ENCODE results near the gene WNT11. TPM values are rescaled to one million over a fixed set of nuclear protein-coding genes. Genes with fewer than 3 reads are reported as not detected.

Gene WNT11
- total RNA-seq, 2 donors from 2014 or later, result 1.6 to 6.8 TPM

DNA sequence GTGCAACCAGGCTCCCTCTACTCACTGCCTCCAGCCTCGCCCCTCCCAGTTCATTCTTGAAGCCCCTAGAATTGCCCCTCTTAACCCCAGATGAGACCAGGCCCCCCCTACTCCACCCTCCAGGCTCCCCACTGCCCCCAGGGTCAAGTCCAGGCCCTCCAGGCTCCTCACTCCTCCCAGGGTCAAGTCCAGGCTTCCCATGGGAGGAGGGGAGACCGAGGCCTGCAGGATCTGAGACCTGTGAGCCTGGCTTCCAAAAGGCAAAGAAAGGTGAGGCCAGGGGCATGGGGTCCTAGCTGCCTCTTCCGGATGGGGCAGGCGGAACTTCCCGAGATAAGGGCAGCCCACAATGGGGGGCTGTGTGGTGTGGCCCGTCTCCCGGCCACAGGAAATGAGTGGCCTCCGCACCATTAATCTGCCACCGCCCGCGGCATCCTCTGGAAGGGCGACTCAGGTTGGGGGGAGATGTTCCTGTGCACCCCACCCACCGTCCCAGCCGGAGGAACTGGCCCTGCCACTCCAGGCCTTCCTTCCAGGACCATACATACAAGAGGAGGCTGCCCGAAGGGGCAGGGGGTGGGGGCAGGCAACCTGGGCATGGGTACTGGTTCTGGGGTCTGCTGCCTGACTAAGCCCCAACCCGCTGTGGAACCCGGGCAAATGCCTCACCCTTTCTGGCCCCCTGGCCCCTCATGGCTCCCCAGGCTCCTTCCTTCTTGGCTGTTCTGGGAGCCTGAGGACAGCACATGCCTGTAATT is 35.1 kb upstream of the WNT11 start:
- Histone ChIP-seq H3K36me3 (no peaks in the 10 kb centered on the region), H3K4me3 (no peak overlapping the region), H3K27ac (no peak overlapping the region), H3K9me3 (no peaks in the 10 kb centered on the region), H3K4me1 (no peaks in the 10 kb centered on the region), H3K27me3 (no peaks in the 10 kb centered on the region)
- DNase-seq (ENCODE audit: low spot score), result no peak
- TF ChIP-seq, protein P1, sequence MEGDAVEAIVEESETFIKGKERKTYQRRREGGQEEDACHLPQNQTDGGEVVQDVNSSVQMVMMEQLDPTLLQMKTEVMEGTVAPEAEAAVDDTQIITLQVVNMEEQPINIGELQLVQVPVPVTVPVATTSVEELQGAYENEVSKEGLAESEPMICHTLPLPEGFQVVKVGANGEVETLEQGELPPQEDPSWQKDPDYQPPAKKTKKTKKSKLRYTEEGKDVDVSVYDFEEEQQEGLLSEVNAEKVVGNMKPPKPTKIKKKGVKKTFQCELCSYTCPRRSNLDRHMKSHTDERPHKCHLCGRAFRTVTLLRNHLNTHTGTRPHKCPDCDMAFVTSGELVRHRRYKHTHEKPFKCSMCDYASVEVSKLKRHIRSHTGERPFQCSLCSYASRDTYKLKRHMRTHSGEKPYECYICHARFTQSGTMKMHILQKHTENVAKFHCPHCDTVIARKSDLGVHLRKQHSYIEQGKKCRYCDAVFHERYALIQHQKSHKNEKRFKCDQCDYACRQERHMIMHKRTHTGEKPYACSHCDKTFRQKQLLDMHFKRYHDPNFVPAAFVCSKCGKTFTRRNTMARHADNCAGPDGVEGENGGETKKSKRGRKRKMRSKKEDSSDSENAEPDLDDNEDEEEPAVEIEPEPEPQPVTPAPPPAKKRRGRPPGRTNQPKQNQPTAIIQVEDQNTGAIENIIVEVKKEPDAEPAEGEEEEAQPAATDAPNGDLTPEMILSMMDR (IDR thresholded peaks at IDR 0.05), result no peak

DNA sequence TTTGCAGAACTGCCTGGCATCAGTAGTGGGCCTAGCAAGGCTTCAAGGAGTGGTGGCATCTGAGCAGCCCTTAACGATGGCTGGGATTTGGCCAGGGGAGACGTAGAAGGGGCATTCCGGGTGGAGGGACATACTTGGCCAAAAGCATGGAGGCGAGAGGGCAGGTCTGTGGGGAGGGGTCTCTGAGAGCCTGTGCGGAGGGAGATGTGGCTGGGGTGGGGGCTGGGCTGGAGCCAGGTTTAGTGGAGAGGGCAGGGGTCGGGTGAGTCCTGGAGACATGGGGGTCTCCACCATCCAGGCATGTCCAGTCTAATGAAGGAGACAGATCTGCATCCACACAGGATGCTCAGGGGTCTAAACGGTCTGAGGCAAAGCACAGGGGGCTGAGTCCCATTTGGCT is 34.4 kb upstream of the WNT11 start:
- H3K4me3 ChIP-seq, result no peak overlapping the region
- DNase-seq (ENCODE audit: low spot score), result no peak
- no peak overlapping the region for H3K27ac ChIP-seq
- H3K36me3 ChIP-seq, result no peaks in the 10 kb centered on the region
- TF ChIP-seq, protein P1 (IDR thresholded peaks at IDR 0.05), result no peak
- no peaks in the 10 kb centered on the region for H3K27me3 ChIP-seq
- no peaks in the 10 kb centered on the region for H3K9me3 ChIP-seq
- H3K4me1 ChIP-seq, result no peaks in the 10 kb centered on the region

DNA sequence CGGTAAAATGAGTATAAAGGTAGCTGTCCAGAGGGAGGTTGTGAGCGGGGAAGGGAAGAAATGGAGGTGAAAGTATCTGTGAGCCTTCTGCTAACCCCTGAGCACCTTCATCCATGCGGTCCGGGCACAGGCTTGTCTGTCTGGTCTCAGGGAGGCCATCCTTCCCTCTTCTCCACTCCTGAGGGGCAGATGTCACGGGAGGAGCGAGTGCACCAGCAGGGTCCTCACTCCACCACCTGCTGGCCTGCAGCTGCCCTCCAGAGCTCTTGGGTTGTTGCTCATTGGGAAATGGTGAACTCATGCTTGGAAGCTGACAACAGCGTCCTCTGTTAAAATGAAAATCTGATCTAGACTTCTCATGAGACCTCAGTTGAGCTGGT is 33.8 kb upstream of the WNT11 start:
- TF ChIP-seq, protein P1 (IDR thresholded peaks at IDR 0.05), result no peak
- H3K36me3 ChIP-seq, result no peaks in the 10 kb centered on the region

DNA sequence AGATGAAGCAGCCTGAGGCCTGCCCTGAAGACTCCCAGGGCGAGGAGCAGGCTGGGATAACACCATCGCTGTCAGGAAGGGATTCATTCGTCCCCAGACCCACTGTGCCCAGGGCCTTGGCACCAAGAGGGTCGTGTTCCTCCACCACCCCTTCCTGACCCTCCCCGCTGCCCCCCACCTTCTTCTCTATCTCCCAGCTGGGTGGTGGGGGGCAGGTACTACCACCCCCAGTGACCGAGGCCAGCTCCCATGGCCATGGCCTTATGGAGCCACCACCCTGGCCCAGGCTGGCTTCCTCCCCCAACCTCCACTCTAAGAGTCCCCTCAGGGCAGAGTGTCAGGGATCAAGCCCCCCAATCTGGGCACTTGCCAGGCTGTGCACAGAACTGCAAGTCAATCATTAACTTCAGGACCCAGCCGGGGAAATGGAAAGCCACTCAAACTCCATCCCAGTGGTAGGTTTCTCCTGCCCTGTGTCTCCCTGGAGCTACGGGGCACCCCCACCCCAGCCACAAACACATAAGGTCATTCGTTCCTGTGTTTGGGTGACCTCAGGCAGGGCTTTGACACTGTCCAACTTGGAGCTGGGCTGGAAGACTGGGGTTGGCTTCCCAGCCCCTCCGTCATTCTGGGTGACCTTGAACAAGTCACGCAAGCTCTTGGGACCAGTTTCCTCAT is 33.3 kb upstream of the WNT11 start:
- no peak for DNase-seq (ENCODE audit: low spot score)
- H3K36me3 ChIP-seq, result no peaks in the 10 kb centered on the region

More for the DNA sequence above, 33.8 kb upstream of the WNT11 start:
- Histone ChIP-seq H3K27me3 (no peaks in the 10 kb centered on the region), H3K4me1 (no peaks in the 10 kb centered on the region), H3K4me3 (no peak overlapping the region), H3K9me3 (no peaks in the 10 kb centered on the region), H3K27ac (no peak overlapping the region)
- no peak for DNase-seq (ENCODE audit: low spot score)

DNA sequence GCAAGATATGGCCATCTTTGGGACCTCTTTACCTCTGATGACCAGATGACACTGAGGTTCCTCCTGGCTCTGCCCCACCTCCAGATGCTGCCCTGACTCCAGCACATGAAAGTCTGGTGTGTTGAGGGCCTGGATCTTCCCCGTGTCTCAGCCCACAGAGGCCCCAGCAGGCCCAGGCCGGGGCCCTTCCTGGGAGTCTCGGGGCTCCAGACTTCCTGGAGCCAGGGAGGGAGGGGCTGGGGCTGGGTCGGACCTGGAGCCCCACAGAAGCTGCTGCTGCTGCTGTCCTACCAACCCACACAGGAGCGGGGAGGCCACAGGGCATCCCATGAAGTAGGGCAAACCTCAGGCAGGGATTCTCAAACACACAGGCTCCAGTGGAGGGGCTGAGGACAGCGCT is 32.2 kb upstream of the WNT11 start:
- TF ChIP-seq, protein P1 (IDR thresholded peaks at IDR 0.05), result no peak
- no peak for DNase-seq (ENCODE audit: low spot score)
- Histone ChIP-seq H3K9me3 (no peaks in the 10 kb centered on the region), H3K4me1 (peaks cover 0 to 12% of the 10 kb centered on the region in 2 donors), H3K36me3 (no peaks in the 10 kb centered on the region), H3K4me3 (no peak overlapping the region), H3K27ac (no peak overlapping the region), H3K27me3 (no peaks in the 10 kb centered on the region)

More for the DNA sequence above, 33.3 kb upstream of the WNT11 start:
- TF ChIP-seq, protein P1 (IDR thresholded peaks at IDR 0.05), result no peak
- peaks cover 0 to 3% of the 10 kb centered on the region in 2 donors for H3K4me1 ChIP-seq
- no peaks in the 10 kb centered on the region for H3K9me3 ChIP-seq
- H3K27me3 ChIP-seq, result no peaks in the 10 kb centered on the region
- no peak overlapping the region for H3K4me3 ChIP-seq
- H3K27ac ChIP-seq, result no peak overlapping the region
